ENCODE results near the gene HNRNPK. TPM values are rescaled to one million over a fixed set of nuclear protein-coding genes. Genes with fewer than 3 reads are reported as not detected.
"Not testable (repeated sequence)": the region's sequence is repeated elsewhere in the genome, so short reads cannot be mapped to it uniquely, and the experiment has no call there.

Gene HNRNPK
- total RNA-seq, 1 experiment from 2014 or later = 825 TPM

DNA sequence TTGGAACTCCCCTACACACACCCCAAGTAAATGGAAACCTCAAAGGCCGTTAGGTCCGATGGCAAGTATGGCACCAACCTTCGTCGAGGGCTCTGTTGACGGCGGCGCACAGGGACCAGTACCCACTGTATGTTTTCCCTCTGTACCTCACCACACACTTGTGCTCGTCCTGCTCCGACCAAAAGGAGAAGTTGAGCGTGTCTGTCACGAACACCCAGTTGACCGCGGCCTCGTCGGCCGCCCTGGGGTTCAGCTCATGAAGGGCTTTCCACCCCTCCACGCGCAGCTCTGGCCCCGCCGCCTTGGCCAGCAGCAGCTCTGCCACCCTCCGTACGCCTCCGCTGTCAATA is 24.0 kb downstream of the HNRNPK start:
- TF ChIP-seq, protein P1, sequence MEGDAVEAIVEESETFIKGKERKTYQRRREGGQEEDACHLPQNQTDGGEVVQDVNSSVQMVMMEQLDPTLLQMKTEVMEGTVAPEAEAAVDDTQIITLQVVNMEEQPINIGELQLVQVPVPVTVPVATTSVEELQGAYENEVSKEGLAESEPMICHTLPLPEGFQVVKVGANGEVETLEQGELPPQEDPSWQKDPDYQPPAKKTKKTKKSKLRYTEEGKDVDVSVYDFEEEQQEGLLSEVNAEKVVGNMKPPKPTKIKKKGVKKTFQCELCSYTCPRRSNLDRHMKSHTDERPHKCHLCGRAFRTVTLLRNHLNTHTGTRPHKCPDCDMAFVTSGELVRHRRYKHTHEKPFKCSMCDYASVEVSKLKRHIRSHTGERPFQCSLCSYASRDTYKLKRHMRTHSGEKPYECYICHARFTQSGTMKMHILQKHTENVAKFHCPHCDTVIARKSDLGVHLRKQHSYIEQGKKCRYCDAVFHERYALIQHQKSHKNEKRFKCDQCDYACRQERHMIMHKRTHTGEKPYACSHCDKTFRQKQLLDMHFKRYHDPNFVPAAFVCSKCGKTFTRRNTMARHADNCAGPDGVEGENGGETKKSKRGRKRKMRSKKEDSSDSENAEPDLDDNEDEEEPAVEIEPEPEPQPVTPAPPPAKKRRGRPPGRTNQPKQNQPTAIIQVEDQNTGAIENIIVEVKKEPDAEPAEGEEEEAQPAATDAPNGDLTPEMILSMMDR (IDR thresholded peaks at IDR 0.05; ENCODE audit: unreplicated experiment) = no peak
- DNase-seq (ENCODE audit: unreplicated experiment) = no peak
- no peak overlapping the region for H3K27ac Mint-ChIP-seq (ENCODE audit: low read depth, unreplicated experiment)
- CTCF ChIA-PET = no interaction called here
- no peaks in the 10 kb centered on the region for H3K9me3 Mint-ChIP-seq (ENCODE audit: unreplicated experiment)
- POLR2A ChIA-PET = no interaction called here
- H3K4me1 Mint-ChIP-seq (ENCODE audit: insufficient read depth, unreplicated experiment) = no peaks in the 10 kb centered on the region
- no peaks in the 10 kb centered on the region for H3K36me3 Mint-ChIP-seq (ENCODE audit: insufficient read depth, unreplicated experiment)
- no TSS peak for BruUV-seq (replicated peaks)
- intact Hi-C loops (cut with micrococcal nuclease) = no loop called here
- H3K4me3 Mint-ChIP-seq (ENCODE audit: unreplicated experiment) = no peak overlapping the region
- H3K27me3 Mint-ChIP-seq (ENCODE audit: insufficient read depth, unreplicated experiment) = no peaks in the 10 kb centered on the region

DNA sequence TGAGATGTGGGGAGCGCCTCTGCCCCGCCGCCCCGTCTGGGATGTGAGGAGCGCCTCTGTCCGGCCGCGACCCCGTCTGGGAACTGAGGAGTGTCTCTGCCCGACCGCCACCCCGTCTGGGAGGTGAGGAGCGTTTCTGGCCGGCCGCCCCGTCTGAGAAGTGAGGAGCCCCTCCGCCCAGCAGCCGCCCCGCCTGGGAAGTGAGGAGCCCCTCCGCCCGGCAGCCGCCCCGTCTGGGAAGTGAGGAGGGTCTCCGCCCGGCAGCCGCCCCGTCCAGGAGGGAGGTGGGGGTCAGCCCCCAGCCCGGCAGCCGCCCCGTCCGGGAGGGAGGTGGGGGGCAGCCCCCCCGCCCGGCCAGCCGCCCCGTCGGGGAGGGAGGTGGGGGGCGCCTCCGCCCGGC is 31.9 kb downstream of the HNRNPK start:
- H3K27me3 Mint-ChIP-seq (ENCODE audit: insufficient read depth, unreplicated experiment); H3K9me3 Mint-ChIP-seq (ENCODE audit: unreplicated experiment); H3K36me3 Mint-ChIP-seq (ENCODE audit: insufficient read depth, unreplicated experiment): not testable (repeated sequence)

DNA sequence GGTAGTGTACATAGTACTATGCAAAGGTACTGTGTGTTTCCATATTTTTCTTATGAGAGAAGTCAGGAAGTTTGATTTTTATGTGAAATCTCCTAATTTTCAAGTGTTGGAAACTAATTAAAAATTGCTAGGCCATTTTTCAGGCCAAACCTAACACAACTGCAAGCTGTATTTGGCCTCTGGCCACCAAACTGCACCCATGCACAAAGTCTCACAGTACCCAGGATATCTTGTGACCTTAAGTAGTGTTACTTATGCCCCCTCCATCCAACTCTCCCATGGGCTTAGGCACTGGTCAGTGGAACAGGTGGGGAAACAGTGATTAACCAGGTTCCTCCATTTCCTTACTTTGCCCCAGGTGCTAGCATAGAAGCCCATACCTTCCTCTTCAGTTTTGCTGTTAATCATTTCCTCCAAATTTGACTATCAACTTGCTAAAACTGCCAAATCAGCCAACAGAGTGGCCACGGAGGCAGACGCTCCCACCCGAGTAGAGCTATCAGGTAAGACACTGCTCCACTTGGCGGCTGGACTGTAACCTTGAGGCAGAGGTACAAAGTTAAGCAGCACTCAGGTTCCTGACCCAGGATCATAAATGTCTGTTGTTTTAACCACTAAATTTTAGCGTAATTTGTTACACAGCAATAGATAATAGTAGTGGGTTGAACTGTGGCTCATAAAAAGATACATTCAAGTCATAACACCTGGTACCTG is 39.3 kb downstream of the HNRNPK start:
- Mint-ChIP-seq H3K36me3 (ENCODE audit: insufficient read depth, unreplicated experiment) (no peaks in the 10 kb centered on the region), H3K27me3 (ENCODE audit: insufficient read depth, unreplicated experiment) (no peaks in the 10 kb centered on the region), H3K4me3 (ENCODE audit: unreplicated experiment) (no peak overlapping the region), H3K27ac (ENCODE audit: low read depth, unreplicated experiment) (no peak overlapping the region), H3K9me3 (ENCODE audit: unreplicated experiment) (no peaks in the 10 kb centered on the region), H3K4me1 (ENCODE audit: insufficient read depth, unreplicated experiment) (peaks cover 19% of the 10 kb centered on the region)
- intact Hi-C loops (cut with micrococcal nuclease) = no loop called here
- BruUV-seq (replicated peaks) = no TSS peak
- ChIA-PET POLR2A (interaction anchor here (1.4 kb wide), 1 partner anchor 39 kb away, joined by 3 read pairs; the partner anchor contains the start of gene HNRNPK), CTCF (interaction anchor here (0.6 to 1.8 kb wide), 3 partner anchors 13 to 375 kb away, joined by 3 to 23 read pairs (median 5); no protein-coding TSS in a partner anchor)
- no peak for DNase-seq (ENCODE audit: unreplicated experiment)
- TF ChIP-seq, protein P1 (IDR thresholded peaks at IDR 0.05; ENCODE audit: unreplicated experiment) = no peak

More for the DNA sequence above, 31.9 kb downstream of the HNRNPK start:
- intact Hi-C loops (cut with micrococcal nuclease); POLR2A ChIA-PET; BruUV-seq (replicated peaks); DNase-seq (ENCODE audit: unreplicated experiment); H3K4me3 Mint-ChIP-seq (ENCODE audit: unreplicated experiment); H3K4me1 Mint-ChIP-seq (ENCODE audit: insufficient read depth, unreplicated experiment); CTCF ChIA-PET; H3K27ac Mint-ChIP-seq (ENCODE audit: low read depth, unreplicated experiment): not testable (repeated sequence)

DNA sequence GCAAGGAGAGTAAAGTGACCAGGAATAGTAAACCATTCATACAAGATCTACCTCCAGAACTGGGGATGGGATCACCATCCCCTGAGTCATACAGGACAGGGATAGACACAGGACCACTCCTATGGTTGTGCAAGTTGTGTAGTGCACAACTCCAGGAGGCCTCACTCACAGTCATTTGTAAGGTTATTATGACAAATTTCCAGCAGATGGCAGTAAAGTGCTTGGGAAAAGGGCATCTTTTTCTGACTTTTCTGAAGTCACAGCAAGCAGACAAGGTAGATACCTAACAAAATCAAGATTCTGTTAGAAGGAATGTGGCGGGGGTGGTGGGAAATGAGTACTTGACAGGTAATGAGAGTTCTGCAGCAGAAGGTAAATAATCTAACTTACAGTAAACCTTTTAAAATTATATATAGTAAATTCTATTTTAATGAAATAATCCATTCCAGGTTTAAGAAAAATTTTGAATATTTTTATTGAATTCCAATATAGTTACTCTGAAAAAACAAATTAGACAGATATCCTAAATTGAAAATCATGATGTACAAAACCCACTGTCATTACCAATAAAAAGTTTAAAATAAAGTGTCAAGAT is 42.1 kb downstream of the HNRNPK start:
- TF ChIP-seq, protein P1 (IDR thresholded peaks at IDR 0.05; ENCODE audit: unreplicated experiment) = peak; percentile 67
- H3K27ac Mint-ChIP-seq (ENCODE audit: low read depth, unreplicated experiment) = no peak overlapping the region
- no peaks in the 10 kb centered on the region for H3K36me3 Mint-ChIP-seq (ENCODE audit: insufficient read depth, unreplicated experiment)
- peaks cover 41% of the 10 kb centered on the region for H3K4me1 Mint-ChIP-seq (ENCODE audit: insufficient read depth, unreplicated experiment)
- no peak overlapping the region for H3K4me3 Mint-ChIP-seq (ENCODE audit: unreplicated experiment)
- intact Hi-C loops (cut with micrococcal nuclease) = loop anchor here (1.0 to 5.0 kb wide), 5 partner anchors 199 to 434 kb away; no protein-coding TSS in a partner anchor
- BruUV-seq (replicated peaks) = no TSS peak
- no peaks in the 10 kb centered on the region for H3K9me3 Mint-ChIP-seq (ENCODE audit: unreplicated experiment)
- CTCF ChIA-PET = interaction anchor here (0.7 to 4.3 kb wide), 18 partner anchors 13 to 392 kb away, joined by 3 to 64 read pairs (median 4); no protein-coding TSS in a partner anchor
- peak; percentile 83 for DNase-seq (ENCODE audit: unreplicated experiment)
- H3K27me3 Mint-ChIP-seq (ENCODE audit: insufficient read depth, unreplicated experiment) = no peaks in the 10 kb centered on the region
- POLR2A ChIA-PET = interaction anchor here (0.8 to 5.0 kb wide), 7 partner anchors 16 to 323 kb away, joined by 3 to 61 read pairs (median 5); partner anchors contain the start of genes HNRNPK, KIF27 and RMI1

Data from MCF 10A (cell line).